ENCODE data around the gene MEF2D.

MEF2D gene

GRCh38 chr1:156429313-156430060 is 71.1 kb downstream of the MEF2D start:
- Histone ChIP-seq H3K4me3 (replicated peaks; ENCODE audit: insufficient read depth, low read length) (no peak overlapping the region), H3K27me3 (ENCODE audit: insufficient read depth, poor library complexity, severe bottlenecking) (peaks cover 76% of the 10 kb centered on the region), H3K27ac (replicated peaks) (no peak overlapping the region)
- DNase-seq (ENCODE audit: low read depth in 1 of 2, low spot score in 1 of 2): no peak
- TF ChIP-seq REST (IDR thresholded peaks at IDR 0.05; ENCODE audit: insufficient replicate concordance, low read depth): no peak
- no peak for TF ChIP-seq CTCF (IDR thresholded peaks at IDR 0.05; ENCODE audit: insufficient read depth, low read length)
- no peak for TF ChIP-seq SPI1 (IDR thresholded peaks at IDR 0.05; ENCODE audit: borderline replicate concordance, low read depth)
- no peak for TF ChIP-seq GABPA (IDR thresholded peaks at IDR 0.05; ENCODE audit: low read depth)
- no peak for TF ChIP-seq POLR2AphosphoS5 (IDR thresholded peaks at IDR 0.05; ENCODE audit: low read depth)

GRCh38 chr1:156428746-156429288 is 71.8 kb downstream of the MEF2D start:
- TF ChIP-seq CTCF (IDR thresholded peaks at IDR 0.05; ENCODE audit: insufficient read depth, low read length): no peak
- no peak for TF ChIP-seq SPI1 (IDR thresholded peaks at IDR 0.05; ENCODE audit: borderline replicate concordance, low read depth)
- no peak for TF ChIP-seq GABPA (IDR thresholded peaks at IDR 0.05; ENCODE audit: low read depth)
- TF ChIP-seq POLR2AphosphoS5 (IDR thresholded peaks at IDR 0.05; ENCODE audit: low read depth): no peak
- TF ChIP-seq REST (IDR thresholded peaks at IDR 0.05; ENCODE audit: insufficient replicate concordance, low read depth): no peak

GRCh38 chr1:156427957-156428356 is 72.6 kb downstream of the MEF2D start:
- Histone ChIP-seq H3K4me3 (replicated peaks; ENCODE audit: insufficient read depth, low read length) (no peak overlapping the region), H3K27ac (replicated peaks) (no peak overlapping the region), H3K27me3 (ENCODE audit: insufficient read depth, poor library complexity, severe bottlenecking) (peaks cover 70% of the 10 kb centered on the region)
- DNase-seq (ENCODE audit: low read depth in 1 of 2, low spot score in 1 of 2): no peak
- no peak for TF ChIP-seq CTCF (IDR thresholded peaks at IDR 0.05; ENCODE audit: insufficient read depth, low read length)
- no peak for TF ChIP-seq REST (IDR thresholded peaks at IDR 0.05; ENCODE audit: insufficient replicate concordance, low read depth)
- TF ChIP-seq SPI1 (IDR thresholded peaks at IDR 0.05; ENCODE audit: borderline replicate concordance, low read depth): no peak
- TF ChIP-seq GABPA (IDR thresholded peaks at IDR 0.05; ENCODE audit: low read depth): no peak
- no peak for TF ChIP-seq POLR2AphosphoS5 (IDR thresholded peaks at IDR 0.05; ENCODE audit: low read depth)

More at GRCh38 chr1:156428746-156429288, 71.8 kb downstream of the MEF2D start:
- H3K4me3 ChIP-seq (replicated peaks; ENCODE audit: insufficient read depth, low read length): no peak overlapping the region
- DNase-seq (ENCODE audit: low read depth in 1 of 2, low spot score in 1 of 2): no peak
- peaks cover 73% of the 10 kb centered on the region for H3K27me3 ChIP-seq (ENCODE audit: insufficient read depth, poor library complexity, severe bottlenecking)
- H3K27ac ChIP-seq (replicated peaks): no peak overlapping the region

Data from HL-60 (cell line).